ENCODE results near the gene NCAM2.

- TF ChIP-seq ZBTB7A (IDR thresholded peaks at IDR 0.05; ENCODE audit: low read depth): no peak
- TF ChIP-seq REST (IDR thresholded peaks at IDR 0.05; ENCODE audit: low read depth): no peak
- TF ChIP-seq MAX (IDR thresholded peaks at IDR 0.05): no peak
- no peak for TF ChIP-seq NFIC (IDR thresholded peaks at IDR 0.05)
- no peak for TF ChIP-seq TEAD4 (IDR thresholded peaks at IDR 0.05)
- TF ChIP-seq RAD21 (IDR thresholded peaks at IDR 0.05; ENCODE audit: low read depth): no peak
- no peak for TF ChIP-seq YY1 (IDR thresholded peaks at IDR 0.05; ENCODE audit: low read depth)
- TF ChIP-seq FOXM1 (IDR thresholded peaks at IDR 0.05; ENCODE audit: borderline replicate concordance, low read depth): no peak
- TF ChIP-seq CEBPB (IDR thresholded peaks at IDR 0.05): no peak
Observed at GRCh38 chr21:21415741-21416140, 417.5 kb downstream of the NCAM2 start.
